ENCODE results near the gene AP2A2.

GRCh38 chr11:1007279-1007678 lies 81.6 kb downstream of the AP2A2 start:
- TF ChIP-seq EZH2 (IDR thresholded peaks at IDR 0.05) (no peak), POLR2AphosphoS5 (IDR thresholded peaks at IDR 0.05; ENCODE audit: low read depth, low read length) (no peak), POLR2A (IDR thresholded peaks at IDR 0.05; ENCODE audit: borderline replicate concordance, extremely low read depth, insufficient read depth, insufficient read length) (no peak), CTCF (IDR thresholded peaks at IDR 0.05 in 2 of 3, conservative IDR thresholded peaks at IDR 0.05 in 1 of 3; ENCODE audit: borderline replicate concordance in 1 of 3, insufficient read depth in 1 of 3, low read depth in 2 of 3, low read length in 2 of 3) (no peak), YY1 (IDR thresholded peaks at IDR 0.05; ENCODE audit: extremely low read depth, insufficient replicate concordance, low read depth, low read length) (no peak)
